GM18508 (cell line): ENCODE results near the gene PRR29.
"Not testable (repeated sequence)": the region's sequence is repeated elsewhere in the genome, so short reads cannot be mapped to it uniquely, and the experiment has no call there.

ENCODE experiments used
- ATAC-seq: cut with Tn5 transposase; IDR thresholded peaks from one replicate; pipeline ENCODE4 v1.9.1; 2021; ENCODE audit warnings: moderate number of reproducible peaks; ENCODE audit not compliant: insufficient read depth, unreplicated experiment

The PRR29 gene

DNA sequence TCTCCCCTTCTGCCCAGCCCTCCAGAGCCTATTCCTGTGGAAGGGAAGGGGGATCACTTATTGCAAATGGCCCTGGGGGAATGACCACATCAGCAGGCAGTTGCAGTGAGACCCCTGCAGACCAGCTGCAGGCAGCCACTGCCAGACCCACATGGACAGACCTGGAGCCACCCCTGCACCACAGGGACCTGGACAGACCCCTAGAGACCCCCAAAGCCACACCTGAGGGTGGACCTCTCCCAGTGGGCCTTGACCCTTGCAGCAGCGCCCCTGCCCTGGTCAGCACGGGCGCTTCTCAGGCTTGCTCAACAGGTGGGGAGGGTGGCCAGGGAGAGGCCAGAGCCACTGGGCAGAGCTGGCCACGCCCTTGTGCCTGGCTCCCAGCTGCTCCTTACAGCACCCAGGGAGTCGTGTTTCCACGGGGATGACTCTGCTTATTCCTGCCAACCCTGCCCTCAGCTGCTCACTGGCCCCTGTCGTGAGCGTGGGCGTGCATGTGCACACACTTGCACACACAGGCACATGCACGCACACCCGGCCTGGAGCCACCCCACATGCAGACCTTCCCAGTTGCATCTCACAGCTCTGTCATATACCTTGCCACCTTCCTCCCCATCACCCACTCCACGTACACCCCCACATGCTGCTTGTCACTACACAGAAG is 24.1 kb upstream of the PRR29 start:
- ATAC-seq: no peak

DNA sequence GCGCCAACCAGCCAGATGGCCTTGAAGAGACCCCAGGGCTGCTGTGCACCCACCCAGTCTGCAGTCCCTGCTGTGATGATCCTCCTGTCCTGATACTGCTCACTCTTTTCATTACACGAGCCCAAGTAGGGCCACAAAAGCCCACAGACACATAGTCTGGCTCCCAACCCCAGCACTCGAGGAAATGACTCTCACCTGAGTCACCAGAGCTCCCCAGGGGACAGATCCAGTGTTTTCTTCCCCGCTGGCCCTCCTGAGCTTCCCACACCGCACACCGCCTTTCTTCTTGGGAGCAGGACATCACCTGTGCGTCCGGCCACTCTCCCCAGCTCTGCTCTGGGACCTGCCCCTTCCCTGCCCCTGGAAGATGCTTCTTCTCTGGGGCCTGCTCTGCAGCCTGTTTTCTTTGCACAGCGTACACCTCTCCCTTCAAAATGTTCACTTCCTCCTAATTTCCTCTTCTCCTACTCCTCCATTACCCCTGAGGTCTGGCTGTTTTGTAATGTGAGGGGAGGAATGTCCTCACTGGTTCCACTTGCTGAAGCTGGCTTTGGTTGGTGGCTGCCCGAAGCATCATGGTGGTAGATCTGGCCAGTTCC is 23.5 kb upstream of the PRR29 start:
- ATAC-seq: no peak

DNA sequence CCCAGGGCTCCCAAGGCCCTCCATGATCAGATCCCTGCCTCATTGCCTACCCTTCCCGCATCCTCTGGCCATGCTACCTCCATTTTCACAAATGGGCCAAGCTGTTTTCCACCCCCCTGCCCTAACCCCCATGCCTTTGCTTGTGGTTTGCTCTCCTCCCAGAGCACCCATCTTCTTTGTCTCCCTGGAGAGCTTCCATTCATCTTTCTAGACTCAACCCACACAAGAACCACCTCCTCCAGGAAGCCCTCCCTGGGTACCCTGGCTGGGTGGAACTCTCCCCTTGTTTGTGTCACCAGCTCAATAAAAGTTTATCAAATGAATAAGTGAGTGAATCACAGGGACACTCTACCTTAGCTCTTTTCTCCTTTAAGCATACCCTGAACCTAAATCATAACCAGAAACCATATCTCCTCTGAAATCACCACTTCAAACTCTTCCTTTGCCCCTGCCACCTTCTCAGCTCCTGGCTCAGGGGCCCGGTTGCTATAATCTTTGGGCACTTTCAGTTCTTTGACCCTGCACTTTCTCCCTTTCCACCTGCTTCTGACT is 22.5 kb upstream of the PRR29 start:
- no peak for ATAC-seq

DNA sequence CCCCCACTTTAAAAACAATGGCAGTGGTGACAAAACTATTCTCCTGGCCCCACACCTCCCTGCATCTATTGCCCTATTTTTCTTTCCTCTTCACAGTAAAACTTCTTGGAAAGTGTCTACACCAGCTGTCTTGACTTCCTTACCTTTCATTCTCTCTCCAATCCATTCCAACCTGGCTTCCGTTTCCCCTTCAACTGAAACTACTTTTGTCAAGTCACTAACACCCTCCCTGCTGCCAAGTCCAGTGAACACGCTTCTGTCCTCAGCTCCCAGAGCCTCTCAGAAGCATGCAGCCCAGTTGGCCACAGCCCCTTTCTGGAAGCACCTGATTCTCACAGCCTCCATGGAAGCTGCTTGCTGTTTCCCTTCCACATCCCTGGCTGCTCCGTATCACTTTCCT is 21.4 kb upstream of the PRR29 start:
- ATAC-seq: no peak

DNA sequence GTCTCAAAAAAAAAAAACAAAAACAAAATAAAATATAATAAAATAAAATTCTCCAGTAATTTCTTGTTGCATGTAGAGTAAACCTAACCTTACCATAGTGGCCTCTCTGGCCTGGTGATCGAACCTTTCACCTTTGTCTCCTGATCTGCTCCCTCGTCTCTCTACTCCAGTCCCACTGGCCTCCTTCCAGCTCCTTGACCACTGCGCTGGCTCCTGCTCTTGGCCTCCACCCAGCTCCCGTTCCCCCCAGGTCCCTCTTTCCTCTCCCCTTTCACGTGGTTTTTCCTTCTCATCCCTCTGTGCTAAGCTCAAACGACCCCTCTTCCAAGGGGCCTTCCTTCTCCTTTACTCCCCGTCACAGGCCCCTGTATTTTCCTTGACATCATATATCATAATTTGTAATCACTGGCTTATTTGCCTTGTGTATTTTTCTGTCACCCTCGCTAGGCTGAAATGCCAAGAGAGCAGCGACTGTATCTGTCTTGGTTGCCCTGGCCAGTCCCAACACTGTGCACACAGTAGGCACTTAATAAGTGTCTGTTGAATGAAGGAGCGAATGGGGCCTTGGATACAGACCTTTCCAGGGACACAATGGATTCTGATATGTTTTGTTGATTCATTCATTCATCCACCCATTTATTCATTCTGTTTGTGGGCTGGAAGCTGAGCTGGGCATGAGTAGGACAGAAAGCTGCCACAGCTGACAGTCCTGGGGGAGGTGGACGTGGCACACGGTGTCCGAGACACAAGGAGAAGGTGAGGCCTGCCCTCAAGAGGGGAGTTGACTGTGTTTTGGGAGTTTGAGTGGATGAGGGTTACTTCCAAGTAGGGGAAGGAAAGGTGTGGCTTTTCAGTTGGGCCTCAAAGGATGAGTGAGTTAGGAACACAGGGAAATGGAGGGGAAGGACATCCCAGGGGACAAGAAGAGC is 19.6 kb upstream of the PRR29 start:
- no peak for ATAC-seq

DNA sequence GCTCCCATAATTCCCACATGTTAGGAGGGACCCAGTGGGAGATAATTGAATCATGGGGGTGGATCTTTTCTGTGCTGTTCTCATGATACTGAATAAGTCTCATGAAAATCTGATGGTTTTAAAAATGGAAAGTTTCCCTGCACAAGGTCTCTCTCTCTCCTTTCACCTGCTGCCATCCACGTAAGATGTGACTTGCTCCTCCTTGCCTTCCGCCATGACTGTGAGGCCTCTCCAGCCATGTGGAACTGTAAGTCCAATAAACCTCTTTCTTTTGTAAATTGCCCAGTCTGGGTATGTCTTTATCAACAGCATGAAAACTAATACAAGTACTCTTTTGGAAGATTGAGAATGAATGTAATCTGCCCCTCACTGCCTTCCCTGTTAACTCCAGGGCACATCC is 15.5 kb upstream of the PRR29 start:
- not testable (repeated sequence) for ATAC-seq

DNA sequence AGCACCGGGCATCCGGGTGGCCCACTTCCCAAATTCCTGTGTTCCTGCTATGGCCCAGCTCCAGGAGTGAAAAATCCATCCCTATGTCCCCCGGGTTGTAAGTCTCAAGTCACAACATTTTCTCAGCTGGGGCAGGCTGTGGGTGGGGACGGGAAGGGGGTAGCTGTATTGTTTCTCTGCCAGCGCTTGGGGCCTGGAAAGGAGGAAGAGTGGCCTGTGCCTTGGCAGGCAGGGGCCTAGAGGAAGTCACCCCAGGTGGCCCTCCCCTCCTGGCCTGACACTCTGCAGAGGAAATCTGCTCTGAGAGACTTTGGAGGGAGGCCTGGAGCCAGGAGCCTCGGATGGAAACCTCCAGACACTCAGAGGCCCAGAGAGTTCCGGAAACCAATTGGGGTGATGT is 14.8 kb upstream of the PRR29 start:
- ATAC-seq: no peak

DNA sequence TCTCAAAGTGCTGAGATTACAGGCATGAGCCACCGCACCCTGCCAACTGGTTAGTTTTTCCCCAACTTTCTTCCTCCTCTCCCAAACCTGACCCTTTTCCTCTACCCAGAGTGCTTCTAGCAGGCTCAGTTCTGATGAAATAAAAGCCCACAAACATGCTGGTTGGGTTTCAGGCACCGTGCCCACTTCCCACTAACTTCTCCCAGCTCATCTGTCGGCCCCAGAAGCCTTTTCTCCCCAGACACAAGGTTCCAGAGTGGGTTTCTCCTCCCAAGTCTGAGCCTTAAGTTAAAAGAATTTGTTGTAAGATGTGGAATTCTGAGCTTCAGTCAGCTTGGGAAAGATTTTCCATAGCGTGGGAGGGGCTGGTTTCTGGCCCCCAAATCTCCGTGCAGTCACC is 13.9 kb upstream of the PRR29 start:
- no peak for ATAC-seq

DNA sequence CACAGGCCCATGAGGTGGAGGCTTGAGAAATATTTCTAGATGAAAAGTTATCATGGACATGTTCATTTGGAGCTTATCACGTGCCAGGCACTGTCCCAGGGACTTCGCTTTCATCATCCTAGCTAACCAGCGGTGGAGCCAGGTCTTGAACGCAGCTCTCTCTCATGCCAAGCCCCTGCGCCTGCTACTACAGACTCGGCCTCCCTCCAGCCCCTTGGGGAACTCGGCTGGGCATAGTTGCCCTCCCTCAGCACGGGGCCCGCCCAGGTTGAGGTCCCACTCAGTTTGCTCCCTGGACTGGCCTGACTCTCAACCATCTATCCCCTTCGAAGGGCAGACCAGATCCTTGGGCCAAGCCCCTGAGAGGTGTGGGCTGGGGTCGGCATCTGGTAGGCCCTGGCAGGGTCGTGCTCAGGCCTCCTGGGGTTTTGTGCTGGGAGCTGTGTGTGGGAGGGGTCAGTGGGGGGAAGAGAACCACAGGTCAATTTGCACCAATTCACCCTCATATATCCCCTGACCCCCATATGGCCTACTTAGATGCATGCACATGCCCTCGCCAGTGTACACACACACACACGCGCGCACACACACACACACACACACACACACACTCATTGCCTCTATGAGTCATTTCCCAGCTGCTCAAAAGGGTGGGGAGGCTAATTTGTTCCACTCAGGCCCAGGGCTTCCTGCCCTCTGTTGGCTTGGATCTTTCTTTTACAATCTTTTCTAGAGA is 13.3 kb upstream of the PRR29 start:
- ATAC-seq: no peak

DNA sequence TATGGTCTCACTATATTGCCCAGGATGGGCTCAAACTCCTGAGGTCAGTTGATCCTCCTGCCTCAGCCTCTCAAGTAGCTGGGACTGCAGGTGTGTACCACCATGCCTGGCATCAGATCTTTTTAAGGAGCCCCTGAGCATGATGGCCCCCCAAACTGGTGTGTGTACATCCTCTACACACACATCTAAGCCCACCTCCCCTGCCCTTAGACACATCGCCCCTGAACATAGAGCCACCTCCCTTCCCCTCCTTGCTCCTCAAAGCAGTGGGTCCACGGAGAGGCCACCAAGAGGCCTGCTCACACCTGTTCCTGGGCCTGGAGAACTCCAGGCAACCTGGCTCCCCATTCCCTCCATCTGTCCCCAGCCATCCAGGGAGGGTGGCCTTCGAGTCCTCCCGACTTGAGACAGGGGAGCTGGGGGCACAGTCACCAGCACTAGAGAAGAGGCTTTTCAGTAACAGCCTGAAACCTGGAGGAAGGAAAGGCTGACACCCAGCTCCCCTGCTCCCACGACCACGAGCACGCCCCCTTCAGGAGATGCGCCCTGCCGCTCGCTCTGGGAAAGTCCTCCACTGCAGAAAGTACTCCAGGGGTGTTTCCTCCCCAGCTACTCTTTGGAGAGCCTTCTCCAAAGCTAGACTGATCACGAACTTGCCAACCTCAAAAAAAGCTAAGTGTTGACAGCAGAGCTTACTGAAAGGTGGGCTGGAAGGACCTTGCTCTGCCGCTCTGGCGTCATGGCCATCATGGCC is 12.6 kb upstream of the PRR29 start:
- no peak for ATAC-seq

DNA sequence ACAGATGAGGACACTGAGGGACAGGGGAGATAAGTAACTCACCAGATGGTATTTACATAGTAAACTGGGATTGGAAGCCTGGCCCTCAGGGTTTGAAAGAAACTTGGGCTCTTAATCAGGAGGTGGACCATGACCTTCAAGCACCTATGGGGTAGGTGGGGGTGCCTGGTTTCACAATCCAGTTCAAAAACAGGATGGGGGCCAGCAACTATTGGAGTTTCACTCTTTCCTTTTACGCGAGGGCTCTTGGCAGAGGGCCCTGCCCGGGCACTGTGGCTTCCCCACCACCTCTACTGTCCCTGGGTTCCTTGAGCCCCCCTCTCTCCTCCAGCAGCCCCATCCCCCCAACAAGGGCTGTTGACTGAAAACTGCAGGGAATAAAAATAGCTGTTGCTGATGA is 11.3 kb upstream of the PRR29 start:
- ATAC-seq: no peak

DNA sequence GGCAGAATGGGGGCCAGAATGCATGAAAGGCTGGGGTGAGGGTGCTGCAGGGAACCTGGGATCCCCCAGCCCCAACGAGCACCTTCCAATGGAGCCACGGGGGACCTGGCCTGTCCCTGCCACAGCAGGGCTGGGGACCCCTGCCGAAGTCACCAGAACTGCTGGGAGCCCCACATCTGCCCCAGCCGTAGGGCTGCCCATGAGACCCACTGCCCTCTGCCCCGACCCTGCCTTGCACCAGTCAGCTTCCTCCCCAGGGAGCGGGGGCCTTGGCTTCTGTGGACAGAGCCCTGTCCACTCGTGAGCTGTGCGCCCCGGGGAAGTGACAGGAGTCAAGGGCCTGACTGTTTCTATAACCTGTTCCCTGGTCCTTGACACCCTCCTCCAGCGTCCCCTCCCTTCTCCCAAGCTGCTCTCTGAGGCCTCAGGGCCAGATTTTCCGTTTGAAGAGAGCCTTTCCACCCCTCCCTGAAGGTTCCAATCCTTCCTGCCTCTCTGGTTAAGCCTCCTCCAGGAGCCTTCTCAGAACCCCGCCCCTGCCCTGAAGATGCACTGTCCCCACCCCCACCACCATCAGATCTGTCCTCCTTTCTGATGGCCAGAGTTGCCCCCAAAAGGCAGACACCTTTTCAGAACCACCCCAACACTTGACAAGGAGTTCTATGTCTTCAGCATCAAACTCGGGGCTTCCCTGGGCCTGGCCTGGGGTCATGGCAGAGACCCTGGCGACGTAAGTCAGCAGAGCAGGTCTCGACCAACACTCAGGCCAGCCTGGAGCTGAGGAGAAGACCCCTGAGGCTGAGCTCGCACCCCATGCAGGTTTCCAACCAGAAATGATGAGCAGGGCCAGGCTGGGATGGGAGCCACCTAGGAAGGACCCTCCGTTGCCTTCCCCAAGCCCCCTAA is 10.7 kb upstream of the PRR29 start:
- ATAC-seq: no peak

DNA sequence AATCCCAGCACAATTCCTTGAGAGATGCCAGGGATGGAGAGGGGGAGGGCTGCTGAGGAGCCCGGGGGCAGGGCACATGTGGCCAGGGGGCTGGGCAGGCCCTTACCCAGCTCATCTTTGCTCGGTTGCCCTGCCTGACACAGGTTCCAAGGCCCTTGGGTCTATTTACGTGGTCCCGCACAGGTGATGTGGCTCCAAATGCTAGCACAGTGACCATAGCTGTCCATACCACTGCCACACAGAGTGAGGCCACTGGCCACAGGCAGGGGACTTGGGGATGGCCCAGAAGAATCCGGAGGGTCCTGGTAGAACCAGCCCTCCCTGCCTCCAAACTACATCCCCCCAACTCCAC is 10.0 kb upstream of the PRR29 start:
- no peak for ATAC-seq

DNA sequence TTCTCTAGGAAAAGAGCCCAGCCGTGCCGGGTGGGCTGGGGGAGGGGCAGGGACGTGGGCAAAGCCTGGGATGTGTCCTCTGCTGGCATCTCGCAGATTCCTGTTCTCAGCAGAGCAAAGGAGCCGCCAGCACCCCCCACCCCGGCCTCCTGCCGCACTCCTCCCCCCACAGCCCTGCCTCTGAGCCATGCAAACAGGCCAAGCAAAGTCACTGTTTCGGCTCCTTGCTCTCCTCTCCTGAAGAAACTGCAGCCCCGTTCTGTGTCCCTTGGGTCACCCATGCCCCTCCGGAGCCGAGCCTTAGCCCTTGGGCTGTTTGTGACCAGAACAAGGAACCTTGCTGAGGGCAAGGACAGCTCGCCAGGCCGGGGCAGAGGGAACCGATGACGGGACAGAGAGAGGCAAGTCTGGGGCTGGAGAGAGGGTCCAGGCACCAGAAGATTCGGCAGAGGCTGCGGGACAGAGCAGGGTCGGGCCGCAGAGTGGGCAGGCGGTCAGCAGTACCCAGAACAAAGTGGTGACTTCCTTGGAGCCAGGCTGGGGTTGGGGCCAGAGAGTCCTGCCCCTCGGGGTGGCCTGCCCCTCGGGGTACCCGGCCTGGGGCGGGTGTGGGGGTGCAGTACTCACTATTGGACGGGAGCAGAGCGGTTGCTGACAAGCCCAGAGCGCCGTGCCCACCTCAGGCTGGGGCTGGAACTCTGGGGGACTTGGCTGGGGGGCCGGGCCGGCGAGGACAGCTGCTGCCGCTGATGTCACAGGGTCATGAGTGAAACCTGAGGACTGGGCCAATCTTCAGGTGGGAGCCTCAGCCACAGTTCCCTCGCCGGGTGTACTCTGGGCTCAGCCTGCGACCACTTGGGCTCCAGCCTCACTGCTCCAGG is 9.2 kb upstream of the PRR29 start:
- no peak for ATAC-seq

DNA sequence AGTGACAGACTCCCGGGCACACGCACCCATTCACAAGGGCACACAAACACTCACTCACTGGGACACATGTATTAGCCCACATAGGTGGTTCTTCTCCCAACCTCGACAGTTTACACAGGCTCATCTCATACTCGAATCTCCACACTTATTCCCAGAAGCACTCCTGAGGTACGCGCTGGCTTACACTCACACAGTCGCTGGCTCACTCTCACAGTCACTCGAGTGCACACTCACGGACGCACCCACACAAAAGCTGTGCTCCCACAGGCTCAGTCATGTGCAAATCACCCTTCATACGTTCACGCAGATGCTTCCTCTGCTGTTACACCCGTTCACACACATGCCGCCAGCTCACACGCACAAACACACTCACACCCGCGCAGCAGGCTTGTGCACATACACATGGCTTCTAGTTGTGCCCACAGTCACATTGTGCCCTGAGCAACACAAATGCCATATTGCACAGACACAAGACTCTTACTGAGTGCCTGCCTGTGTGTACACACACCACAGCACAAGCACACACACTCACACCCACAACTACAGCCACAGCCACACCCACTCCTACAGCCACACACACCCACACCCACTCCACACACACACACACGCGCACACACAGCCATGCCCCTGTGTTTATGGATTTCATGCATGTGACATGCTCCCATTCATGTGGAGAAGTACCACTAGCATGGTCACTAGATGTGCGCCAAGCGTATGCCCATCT is 8.4 kb upstream of the PRR29 start:
- no peak for ATAC-seq

DNA sequence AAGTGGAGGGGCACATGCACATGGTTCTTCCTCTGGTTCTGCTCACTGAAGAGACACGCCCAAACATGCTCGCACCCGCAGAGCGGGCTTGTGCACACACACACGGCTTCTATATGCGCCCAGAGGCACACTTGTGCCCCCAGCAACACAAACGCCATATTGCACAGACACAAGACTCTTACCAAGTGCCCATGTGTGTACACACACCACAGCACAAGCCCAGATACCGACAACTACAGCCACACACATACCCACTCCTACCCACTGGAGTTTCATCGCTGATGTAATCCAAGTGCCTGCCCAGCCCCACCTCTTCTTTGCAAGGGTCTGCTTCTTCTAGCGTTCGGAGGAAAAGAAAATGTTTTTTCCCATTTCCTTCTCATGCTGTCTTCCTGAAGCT is 6.5 kb upstream of the PRR29 start:
- ATAC-seq: no peak

DNA sequence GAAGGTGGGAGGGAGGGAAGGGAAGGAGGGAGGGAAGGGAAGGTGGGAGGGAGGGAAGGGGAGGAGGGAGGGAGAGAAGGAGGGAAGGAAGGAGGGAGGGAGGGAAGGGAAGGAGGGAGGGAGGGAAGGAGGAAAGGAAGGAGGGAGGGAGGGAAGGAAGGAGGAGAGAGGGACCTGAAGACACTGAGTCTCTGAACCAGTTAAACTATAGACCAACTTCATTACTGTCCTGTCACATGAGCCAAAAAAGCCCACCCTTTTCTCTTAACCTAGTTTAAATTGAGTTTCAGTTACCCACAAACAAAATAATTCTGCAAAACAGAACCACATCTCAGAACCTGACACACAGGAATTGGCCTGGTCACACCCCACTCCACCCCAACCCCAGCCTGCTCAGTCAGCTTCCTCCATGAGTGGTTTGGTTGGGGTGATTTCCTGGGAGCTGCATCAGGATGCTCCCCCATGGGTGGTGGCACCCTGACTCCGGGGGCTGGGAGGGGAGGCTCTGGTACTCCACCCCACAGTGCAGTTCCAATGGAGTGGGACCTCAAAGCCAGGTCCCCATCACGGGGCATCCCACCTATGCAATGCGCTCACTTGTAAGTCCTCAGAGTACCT is 4.7 kb upstream of the PRR29 start:
- no peak for ATAC-seq
